GM23248 (cell line): ENCODE results near the gene ZBTB18. TPM values are rescaled to one million over a fixed set of nuclear protein-coding genes. Genes with fewer than 3 reads are reported as not detected.

ENCODE experiments used
- DNase-seq: peaks from one replicate; pipeline ENCODE4 v3.0.0-alpha.2; 2015
- H2AFZ ChIP-seq: fragments of 200-600 bp; sonication (generic); 2 replicates; pipeline ENCODE4 v1.6.1; 2016; ENCODE audit warnings: antibody characterized with exemption
- H3F3A ChIP-seq: fragments of 200-600 bp; sonication (generic); 2 replicates; pipeline ENCODE4 v1.6.1; 2016; ENCODE audit warnings: mild to moderate bottlenecking, antibody characterized with exemption, mixed run types; ENCODE audit not compliant: insufficient read depth
- H3K27ac ChIP-seq: fragments of 200-600 bp; sonication (generic); 2 replicates; pipeline ENCODE4 v1.5.1; 2016; ENCODE audit warnings: mild to moderate bottlenecking
- H3K27me3 ChIP-seq: fragments of 200-600 bp; sonication (generic); replicated peaks from 2 replicates; pipeline ENCODE4 v1.6.1; 2016; ENCODE audit warnings: mild to moderate bottlenecking; ENCODE audit not compliant: insufficient read depth
- H3K36me3 ChIP-seq: fragments of 200-600 bp; sonication (generic); 2 replicates; pipeline ENCODE4 v1.6.1; 2016; ENCODE audit warnings: low read depth, mild to moderate bottlenecking
- H3K4me1 ChIP-seq: fragments of 200-600 bp; sonication (generic); 2 replicates; pipeline ENCODE4 v1.6.1; 2016; ENCODE audit warnings: mild to moderate bottlenecking; ENCODE audit not compliant: insufficient read depth
- H3K4me2 ChIP-seq: fragments of 200-600 bp; sonication (generic); one replicate; pipeline ENCODE4 v1.6.1; 2016; ENCODE audit warnings: mild to moderate bottlenecking; ENCODE audit not compliant: unreplicated experiment
- H3K4me3 ChIP-seq: fragments of 200-600 bp; sonication (generic); 2 replicates; pipeline ENCODE4 v1.5.1; 2016; ENCODE audit warnings: mild to moderate bottlenecking
- H3K79me2 ChIP-seq: fragments of 200-600 bp; sonication (generic); 2 replicates; pipeline ENCODE4 v1.6.1; 2016; ENCODE audit warnings: mild to moderate bottlenecking; ENCODE audit not compliant: insufficient read depth
- H3K9ac ChIP-seq: fragments of 200-600 bp; sonication (generic); 2 replicates; pipeline ENCODE4 v1.6.1; 2016; ENCODE audit warnings: mild to moderate bottlenecking
- H3K9me2 ChIP-seq: fragments of 200-600 bp; sonication (generic); 2 replicates; pipeline ENCODE4 v1.6.1; 2016; ENCODE audit warnings: mixed run types, mild to moderate bottlenecking, moderate library complexity; ENCODE audit not compliant: insufficient read depth
- H3K9me3 ChIP-seq: fragments of 200-600 bp; sonication (generic); one replicate; pipeline ENCODE4 v1.6.1; 2017; ENCODE audit warnings: low read depth
- H4K20me1 ChIP-seq: fragments of 200-600 bp; sonication (generic); 2 replicates; pipeline ENCODE4 v1.6.0; 2016; ENCODE audit not compliant: insufficient read depth
- EZH2 ChIP-seq: fragments of 200-600 bp; sonication (generic); IDR thresholded peaks from 2 replicates; pipeline ENCODE4 v1.6.1; 2018; ENCODE audit warnings: antibody characterized with exemption, mild to moderate bottlenecking; ENCODE audit not compliant: insufficient read depth, poor library complexity, severe bottlenecking
- EZH2phosphoT487 ChIP-seq: fragments of 200-600 bp; sonication (generic); IDR thresholded peaks from 2 replicates; pipeline ENCODE4 v1.6.1; 2018; ENCODE audit warnings: antibody characterized with exemption, moderate library complexity, mild to moderate bottlenecking, low read depth; ENCODE audit not compliant: insufficient read depth
- WGBS, 2 experiments: methylation state at CpG; one replicate each; pipeline ENCODE4 v1.1.6; 2015 to 2017; ENCODE audit warnings: low lambda C conversion rate in 2 of 2, low coverage in 1 of 2; ENCODE audit errors: missing lambda C conversion rate in 2 of 2; 5-methylcytosine and 5-hydroxymethylcytosine counted together
- in situ Hi-C: fragments of 300-500 bp; cut with MboI; formaldehyde crosslinking; loops from 2 replicates; pipeline ENCODE4 v1.15.0; 2020
- polyA plus RNA-seq: library from polyadenylated mRNA; unstranded; fragments of >200 nt; fragmentation: Nextera tagmentation; extraction: Ambion mirVana; gene quantifications from 2 replicates; pipeline ENCODE4 v1.2.1, GENCODE V29; 2016
- total RNA-seq: library from RNA; depleted of rRNA; stranded (reverse); fragments of >200 nt; shearing (Covaris generic); gene quantifications from 2 replicates; pipeline ENCODE4 v1.2.3, GENCODE V29; 2014

Gene ZBTB18
- total and polyA plus RNA-seq, 2 experiments from 2014 or later = 0.25 to 9.2 TPM

GRCh38 chr1:244094880-244095528 lies 43.9 kb downstream of the ZBTB18 start:
- Histone ChIP-seq H3K27me3 (no peaks in the 10 kb centered on the region; the same call in 1 of the 2 replicates), H3K27ac (no peak overlapping the region), H3K4me1 (peaks cover 27% of the 10 kb centered on the region), H3K36me3 (no peaks in the 10 kb centered on the region), H3F3A (peaks cover 9% of the 10 kb centered on the region; the same call in 1 of the 2 replicates), H3K9me3 (no peaks in the 10 kb centered on the region), H3K9ac (no peak overlapping the region), H3K4me2 (no peak overlapping the region), H4K20me1 (no peaks in the 10 kb centered on the region), H3K79me2 (no peaks in the 10 kb centered on the region), H2AFZ (no peak overlapping the region), H3K4me3 (no peak overlapping the region), H3K9me2 (no peaks in the 10 kb centered on the region)
- TF ChIP-seq EZH2 (no peak), EZH2phosphoT487 (no peak)
- no peak for DNase-seq
- in situ Hi-C loops = no loop called here
- 78 to 80% methylated on average over 9 of the region's 9 CpGs for WGBS, 2 experiments

- Histone ChIP-seq H3K9me2 (no peaks in the 10 kb centered on the region), H3K36me3 (no peaks in the 10 kb centered on the region), H3K4me3 (no peak overlapping the region), H3K4me1 (peaks cover 27% of the 10 kb centered on the region), H3K9ac (no peak overlapping the region), H3K4me2 (no peak overlapping the region), H3K79me2 (no peaks in the 10 kb centered on the region), H3K27ac (no peak overlapping the region), H3F3A (peaks cover 9% of the 10 kb centered on the region; the same call in 1 of the 2 replicates), H2AFZ (no peak overlapping the region), H3K9me3 (no peaks in the 10 kb centered on the region), H3K27me3 (no peaks in the 10 kb centered on the region; the same call in 1 of the 2 replicates), H4K20me1 (no peaks in the 10 kb centered on the region)
- WGBS, 2 experiments = 83 to 89% methylated on average over 4 of the region's 4 CpGs
- no peak for TF ChIP-seq EZH2phosphoT487
- no peak for TF ChIP-seq EZH2
- in situ Hi-C loops = no loop called here
- no peak for DNase-seq
Measured at GRCh38 chr1:244095529-244095911, 44.4 kb downstream of the ZBTB18 start.

DNA sequence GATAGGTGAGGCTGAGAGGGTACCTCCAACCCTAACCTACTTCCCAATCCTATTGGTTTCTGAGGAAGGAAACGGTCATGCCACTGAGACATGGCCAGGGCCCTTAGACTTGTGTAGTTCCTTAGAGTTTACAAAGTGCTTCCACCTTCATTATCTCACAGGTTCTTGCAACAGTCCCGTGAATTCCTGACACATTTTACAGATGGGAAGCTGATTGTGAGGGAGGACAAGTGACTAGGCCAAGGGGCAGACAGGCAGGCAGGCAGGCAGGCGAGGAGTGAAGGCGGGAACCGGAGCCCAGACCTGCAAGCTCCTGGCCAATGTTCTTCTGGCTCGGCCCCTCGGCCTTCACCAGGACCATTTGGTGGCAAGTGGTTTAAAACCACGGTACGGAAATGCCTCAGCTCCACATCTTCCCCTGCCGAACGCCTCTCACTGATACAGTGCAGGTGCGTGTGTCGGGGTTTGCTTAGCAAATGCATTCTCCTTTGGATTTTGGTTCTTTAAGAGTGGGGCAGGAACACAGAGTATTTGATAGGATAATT lies 45.1 kb downstream of the ZBTB18 start:
- Histone ChIP-seq H3K9me3 (no peaks in the 10 kb centered on the region), H3K36me3 (no peaks in the 10 kb centered on the region), H3F3A (peaks cover 9% of the 10 kb centered on the region; the same call in 1 of the 2 replicates), H3K4me3 (no peak overlapping the region), H3K9me2 (no peaks in the 10 kb centered on the region), H2AFZ (no peak overlapping the region), H3K79me2 (no peaks in the 10 kb centered on the region), H3K27me3 (no peaks in the 10 kb centered on the region; the same call in 1 of the 2 replicates), H4K20me1 (no peaks in the 10 kb centered on the region), H3K4me2 (no peak overlapping the region), H3K27ac (no peak overlapping the region), H3K4me1 (peaks cover 27% of the 10 kb centered on the region), H3K9ac (no peak overlapping the region)
- no peak for TF ChIP-seq EZH2
- no peak for TF ChIP-seq EZH2phosphoT487
- WGBS, 2 experiments = 84 to 87% methylated on average over 13 of the region's 13 CpGs
- in situ Hi-C loops = no loop called here
- DNase-seq = no peak

DNA sequence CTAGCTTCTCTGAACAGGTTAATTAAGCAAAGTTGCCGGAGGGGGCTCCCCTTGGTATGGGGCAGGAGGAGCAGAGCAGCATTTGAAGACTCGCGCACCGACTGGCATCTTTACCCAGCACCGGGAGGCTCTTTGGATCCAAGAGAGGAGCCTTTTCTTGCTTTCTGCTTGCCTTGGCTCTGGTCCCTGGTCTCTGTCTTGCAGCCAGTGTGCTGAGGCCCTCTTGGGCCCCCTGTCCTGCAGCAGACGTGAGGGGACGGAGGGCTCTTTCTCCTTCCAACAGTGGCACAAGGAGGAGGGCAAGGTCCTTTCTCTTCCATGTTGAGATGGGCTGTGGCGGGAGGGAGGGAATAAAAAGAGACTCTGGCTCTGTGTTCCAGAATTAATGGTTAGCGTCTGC lies 45.6 kb downstream of the ZBTB18 start:
- in situ Hi-C loops = no loop called here

More for the DNA sequence above, 45.6 kb downstream of the ZBTB18 start:
- H3K4me2 ChIP-seq = no peak overlapping the region
- no peaks in the 10 kb centered on the region for H3K9me2 ChIP-seq
- no peak overlapping the region for H3K27ac ChIP-seq
- H3K36me3 ChIP-seq = no peaks in the 10 kb centered on the region
- no peak overlapping the region for H2AFZ ChIP-seq
- H3K9me3 ChIP-seq = no peaks in the 10 kb centered on the region
- no peak for DNase-seq
- peaks cover 8% of the 10 kb centered on the region; the same call in 1 of the 2 replicates for H3F3A ChIP-seq
- 77 to 79% methylated on average over 9 of the region's 9 CpGs for WGBS, 2 experiments
- H3K79me2 ChIP-seq = no peaks in the 10 kb centered on the region
- no peak overlapping the region for H3K9ac ChIP-seq
- no peaks in the 10 kb centered on the region; the same call in 1 of the 2 replicates for H3K27me3 ChIP-seq
- TF ChIP-seq EZH2 (no peak), EZH2phosphoT487 (no peak)
- H3K4me1 ChIP-seq = peaks cover 24% of the 10 kb centered on the region
- no peaks in the 10 kb centered on the region for H4K20me1 ChIP-seq
- no peak overlapping the region for H3K4me3 ChIP-seq
